Measurements from ENCODE around the gene TCEA2. TPM values are rescaled to one million over a fixed set of nuclear protein-coding genes. Genes with fewer than 3 reads are reported as not detected.

TCEA2 gene
- total and polyA plus RNA-seq, 2 donors (not counting 1 experiment from before 2014, with no cell fraction given), result 17.1 to 23.9 TPM

GRCh38 chr20:64041781-64042053 lies 21.3 kb upstream of the TCEA2 start:
- Histone ChIP-seq H2AFZ (ENCODE audit: low read length) (no peak overlapping the region), H3K9me3 (ENCODE audit: control insufficient read depth, insufficient read depth, low read depth, low read length) (no peaks in the 10 kb centered on the region), H3K4me2 (ENCODE audit: extremely low read depth, insufficient read depth, low read length) (peak overlapping the region; percentile 35), H3K36me3 (ENCODE audit: control insufficient read depth, insufficient read depth, low read length) (no peaks in the 10 kb centered on the region), H3K79me2 (ENCODE audit: control insufficient read depth, insufficient read depth, low read length) (no peaks in the 10 kb centered on the region), H3K4me3 (replicated peaks in 1 of 4; ENCODE audit: control extremely low read depth in 1 of 4, insufficient read depth in 1 of 4, low read depth in 3 of 4, low read length in 4 of 4) (no peak overlapping the region), H3K4me1 (ENCODE audit: control insufficient read depth, extremely low read depth, insufficient read depth, low read length) (no peaks in the 10 kb centered on the region), H3K9ac (ENCODE audit: insufficient read depth, low read length) (no peak overlapping the region), H3K27ac (ENCODE audit: insufficient read depth, low read length) (no peak overlapping the region), H4K20me1 (ENCODE audit: control insufficient read depth, extremely low read depth, insufficient read depth, low read length) (no peaks in the 10 kb centered on the region), H3K27me3 (ENCODE audit: control insufficient read depth, insufficient read depth, low read length) (peaks cover 26% of the 10 kb centered on the region)
- no peak for TF ChIP-seq EZH2 (IDR thresholded peaks at IDR 0.05; ENCODE audit: low read length, missing control alignments)
- no peak for TF ChIP-seq CTCF (conservative IDR thresholded peaks at IDR 0.05 in 1 of 2, IDR thresholded peaks at IDR 0.05 in 1 of 2; ENCODE audit: low read depth in 1 of 2, low read length in 2 of 2)
- no peak for DNase-seq (ENCODE audit: low read depth in 2 of 2)

- H4K20me1 ChIP-seq (ENCODE audit: control insufficient read depth, extremely low read depth, insufficient read depth, low read length), result no peaks in the 10 kb centered on the region
- H3K27me3 ChIP-seq (ENCODE audit: control insufficient read depth, insufficient read depth, low read length), result peaks cover 29% of the 10 kb centered on the region
- no peaks in the 10 kb centered on the region for H3K36me3 ChIP-seq (ENCODE audit: control insufficient read depth, insufficient read depth, low read length)
- no peaks in the 10 kb centered on the region for H3K4me1 ChIP-seq (ENCODE audit: control insufficient read depth, extremely low read depth, insufficient read depth, low read length)
- H3K27ac ChIP-seq (ENCODE audit: insufficient read depth, low read length), result no peak overlapping the region
- peak overlapping the region; percentile 51 for H3K4me2 ChIP-seq (ENCODE audit: extremely low read depth, insufficient read depth, low read length)
- DNase-seq (ENCODE audit: low read depth in 2 of 2), result no peak
- no peaks in the 10 kb centered on the region for H3K79me2 ChIP-seq (ENCODE audit: control insufficient read depth, insufficient read depth, low read length)
- no peak overlapping the region for H2AFZ ChIP-seq (ENCODE audit: low read length)
- no peak overlapping the region for H3K9ac ChIP-seq (ENCODE audit: insufficient read depth, low read length)
- no peaks in the 10 kb centered on the region for H3K9me3 ChIP-seq (ENCODE audit: control insufficient read depth, insufficient read depth, low read depth, low read length)
- H3K4me3 ChIP-seq (replicated peaks in 1 of 4; ENCODE audit: control extremely low read depth in 1 of 4, insufficient read depth in 1 of 4, low read depth in 3 of 4, low read length in 4 of 4), result peak overlapping the region in 3 of 4 experiments; percentile 7 to 38 (median 23)
- TF ChIP-seq EZH2 (IDR thresholded peaks at IDR 0.05; ENCODE audit: low read length, missing control alignments), result peak; percentile 94
- TF ChIP-seq CTCF (conservative IDR thresholded peaks at IDR 0.05 in 1 of 2, IDR thresholded peaks at IDR 0.05 in 1 of 2; ENCODE audit: low read depth in 1 of 2, low read length in 2 of 2), result no peak
These were observed 20.8 kb upstream of the TCEA2 start for GRCh38 chr20:64042054-64042781.

- no peak overlapping the region for H3K4me3 ChIP-seq (replicated peaks in 1 of 4; ENCODE audit: control extremely low read depth in 1 of 4, insufficient read depth in 1 of 4, low read depth in 3 of 4, low read length in 4 of 4)
- no peak overlapping the region for H3K27ac ChIP-seq (ENCODE audit: insufficient read depth, low read length)
- H3K4me2 ChIP-seq (ENCODE audit: extremely low read depth, insufficient read depth, low read length), result no peak overlapping the region
- no peak overlapping the region for H2AFZ ChIP-seq (ENCODE audit: low read length)
- no peak for DNase-seq (ENCODE audit: low read depth in 2 of 2)
- no peaks in the 10 kb centered on the region for H3K36me3 ChIP-seq (ENCODE audit: control insufficient read depth, insufficient read depth, low read length)
- H3K9me3 ChIP-seq (ENCODE audit: control insufficient read depth, insufficient read depth, low read depth, low read length), result no peaks in the 10 kb centered on the region
- H3K9ac ChIP-seq (ENCODE audit: insufficient read depth, low read length), result no peak overlapping the region
- H3K27me3 ChIP-seq (ENCODE audit: control insufficient read depth, insufficient read depth, low read length), result peaks cover 32% of the 10 kb centered on the region
- H3K79me2 ChIP-seq (ENCODE audit: control insufficient read depth, insufficient read depth, low read length), result no peaks in the 10 kb centered on the region
- no peaks in the 10 kb centered on the region for H4K20me1 ChIP-seq (ENCODE audit: control insufficient read depth, extremely low read depth, insufficient read depth, low read length)
- no peaks in the 10 kb centered on the region for H3K4me1 ChIP-seq (ENCODE audit: control insufficient read depth, extremely low read depth, insufficient read depth, low read length)
- no peak for TF ChIP-seq CTCF (conservative IDR thresholded peaks at IDR 0.05 in 1 of 2, IDR thresholded peaks at IDR 0.05 in 1 of 2; ENCODE audit: low read depth in 1 of 2, low read length in 2 of 2)
- TF ChIP-seq EZH2 (IDR thresholded peaks at IDR 0.05; ENCODE audit: low read length, missing control alignments), result no peak
These were observed 19.2 kb upstream of the TCEA2 start for GRCh38 chr20:64043768-64044167.

Measured in fibroblast of lung (primary cell).